PFSK-1 (cell line): ENCODE measurements around the gene MTURN.

ENCODE experiments used
- POLR2AphosphoS5 ChIP-seq: IDR thresholded peaks from 2 replicates; pipeline ENCODE4 v1.6.1; 2012; ENCODE audit warnings: low read depth, mild to moderate bottlenecking, control low read depth, low read length, moderate library complexity
- SIN3A ChIP-seq: IDR thresholded peaks from 2 replicates; pipeline ENCODE4 v1.6.1; 2012; ENCODE audit warnings: mild to moderate bottlenecking, low read length, moderate library complexity, borderline replicate concordance; ENCODE audit not compliant: insufficient read depth
- TAF1 ChIP-seq: IDR thresholded peaks from 2 replicates; pipeline ENCODE4 v1.6.1; 2012; ENCODE audit warnings: low read length, control low read depth, borderline replicate concordance; ENCODE audit not compliant: insufficient read depth
- TF ChIP-seq, protein P1 (sequence below), 2 experiments: IDR thresholded peaks; 2 replicates each; pipeline versions ENCODE4 v1.6.1 to v1.8.0; 2011 to 2012; ENCODE audit warnings: low read depth in 2 of 2, low read length in 2 of 2, control low read depth in 1 of 2, inconsistent platforms in 1 of 2, mild to moderate bottlenecking in 1 of 2, moderate library complexity in 1 of 2; ENCODE audit not compliant: insufficient read depth in 1 of 2

DNA sequence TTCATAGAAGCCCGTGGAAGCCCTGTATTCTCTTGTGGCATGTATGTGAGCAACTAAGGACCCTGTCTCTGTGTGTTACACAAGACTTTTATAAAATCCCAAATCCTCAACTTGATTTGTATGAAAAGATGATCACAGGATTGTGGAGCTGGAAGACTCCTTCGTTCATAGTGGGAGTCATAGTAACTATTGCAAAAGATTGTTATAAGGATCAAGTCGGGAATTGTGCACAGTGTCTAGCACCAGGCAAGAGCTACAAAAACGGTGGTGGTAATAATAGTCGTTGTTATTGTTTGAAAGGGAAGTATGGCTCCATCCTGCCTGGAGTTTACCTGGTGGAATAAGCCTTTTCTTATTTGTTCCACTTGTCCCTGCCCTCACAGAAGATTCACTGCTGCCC lies 42.8 kb upstream of the MTURN start:
- TF ChIP-seq TAF1 (no peak), POLR2AphosphoS5 (no peak), SIN3A (no peak)
- TF ChIP-seq, protein P1, sequence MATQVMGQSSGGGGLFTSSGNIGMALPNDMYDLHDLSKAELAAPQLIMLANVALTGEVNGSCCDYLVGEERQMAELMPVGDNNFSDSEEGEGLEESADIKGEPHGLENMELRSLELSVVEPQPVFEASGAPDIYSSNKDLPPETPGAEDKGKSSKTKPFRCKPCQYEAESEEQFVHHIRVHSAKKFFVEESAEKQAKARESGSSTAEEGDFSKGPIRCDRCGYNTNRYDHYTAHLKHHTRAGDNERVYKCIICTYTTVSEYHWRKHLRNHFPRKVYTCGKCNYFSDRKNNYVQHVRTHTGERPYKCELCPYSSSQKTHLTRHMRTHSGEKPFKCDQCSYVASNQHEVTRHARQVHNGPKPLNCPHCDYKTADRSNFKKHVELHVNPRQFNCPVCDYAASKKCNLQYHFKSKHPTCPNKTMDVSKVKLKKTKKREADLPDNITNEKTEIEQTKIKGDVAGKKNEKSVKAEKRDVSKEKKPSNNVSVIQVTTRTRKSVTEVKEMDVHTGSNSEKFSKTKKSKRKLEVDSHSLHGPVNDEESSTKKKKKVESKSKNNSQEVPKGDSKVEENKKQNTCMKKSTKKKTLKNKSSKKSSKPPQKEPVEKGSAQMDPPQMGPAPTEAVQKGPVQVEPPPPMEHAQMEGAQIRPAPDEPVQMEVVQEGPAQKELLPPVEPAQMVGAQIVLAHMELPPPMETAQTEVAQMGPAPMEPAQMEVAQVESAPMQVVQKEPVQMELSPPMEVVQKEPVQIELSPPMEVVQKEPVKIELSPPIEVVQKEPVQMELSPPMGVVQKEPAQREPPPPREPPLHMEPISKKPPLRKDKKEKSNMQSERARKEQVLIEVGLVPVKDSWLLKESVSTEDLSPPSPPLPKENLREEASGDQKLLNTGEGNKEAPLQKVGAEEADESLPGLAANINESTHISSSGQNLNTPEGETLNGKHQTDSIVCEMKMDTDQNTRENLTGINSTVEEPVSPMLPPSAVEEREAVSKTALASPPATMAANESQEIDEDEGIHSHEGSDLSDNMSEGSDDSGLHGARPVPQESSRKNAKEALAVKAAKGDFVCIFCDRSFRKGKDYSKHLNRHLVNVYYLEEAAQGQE (IDR thresholded peaks at IDR 0.05; ENCODE audit: insufficient read depth in 1 of 2, low read depth in 2 of 2, low read length in 2 of 2) = no peak
